Naive thymus-derived CD8-positive, alpha-beta T cell (primary cell): ENCODE data around the gene IGFL4. TPM values are rescaled to one million over a fixed set of nuclear protein-coding genes. Genes with fewer than 3 reads are reported as not detected.
A peak's percentile ranks its signal among the peaks of the same experiment; 100 is the strongest.

ENCODE experiments used
- ATAC-seq, 2 donors: fragments of 150-1000 bp; cut with Tn5 transposase in 1 of 2; sonication (Bioruptor Pico), chemical (Tn5 transposase) in 1 of 2; 1 replicate in 1 of 2; 2 replicates in 1 of 2; pipeline ENCODE4 v1.10.0; 2021; ENCODE audit warnings: mild to moderate bottlenecking in 2 of 2, moderate library complexity in 2 of 2
- POLR2A ChIA-PET: fragments of 350-600 bp; sonication (Branson Sonifier 250); formaldehyde crosslinking; loops from one replicate; lab custom pipeline; 2021; ENCODE audit warnings: antibody characterized with exemption; lab: Charles Lee
- DNase-seq, 10 donors: peaks; one replicate each; pipeline versions ENCODE4 v3.0.0 to v3.0.0-alpha.2; 2020 to 2022
- H3K27ac Mint-ChIP-seq, 10 donors: one replicate each; pipeline ENCODE4 v1.8.0; 2020 to 2022; ENCODE audit warnings: mild to moderate bottlenecking in 10 of 10, mixed read lengths in 10 of 10, moderate library complexity in 4 of 10, inconsistent platforms in 1 of 10
- H3K27me3 Mint-ChIP-seq, 5 donors: one replicate each; pipeline ENCODE4 v1.8.0; 2021 to 2022; ENCODE audit warnings: mixed read lengths in 5 of 5
- H3K36me3 Mint-ChIP-seq, 3 donors: one replicate each; pipeline ENCODE4 v1.8.0; 2020 to 2022; ENCODE audit warnings: mixed read lengths in 3 of 3, mild to moderate bottlenecking in 2 of 3, inconsistent platforms in 1 of 3
- H3K4me1 Mint-ChIP-seq, 4 donors: one replicate each; pipeline ENCODE4 v1.8.0; 2021 to 2022; ENCODE audit warnings: mixed read lengths in 4 of 4
- H3K4me3 Mint-ChIP-seq, 10 donors: one replicate each; pipeline ENCODE4 v1.8.0; 2020 to 2022; ENCODE audit warnings: mild to moderate bottlenecking in 10 of 10, mixed read lengths in 10 of 10, moderate library complexity in 6 of 10, inconsistent platforms in 1 of 10
- H3K9me3 Mint-ChIP-seq, 9 donors: one replicate each; pipeline ENCODE4 v1.8.0; 2020 to 2022; ENCODE audit warnings: mixed read lengths in 9 of 9, mild to moderate bottlenecking in 3 of 9, inconsistent platforms in 1 of 9, moderate library complexity in 1 of 9
- polyA plus RNA-seq, 3 donors: library from polyadenylated mRNA; unstranded; fragments of 300-500 nt; fragmentation: Illumina TruSeq; gene quantifications; one replicate each; pipeline ENCODE4 v1.2.3, GENCODE V29; 2021
- total RNA-seq, 8 experiments: library from RNA in 2 of 8; stranded (reverse) in 2 of 8; gene quantifications; one replicate each; pipeline ENCODE4 v1.2.3 and lab custom pipeline; 2021 to 2026

The IGFL4 gene
- total and polyA plus RNA-seq, 5 experiments from 2014 or later = not detected

GRCh38 chr19:46016426-46017094 is 24.2 kb downstream of the IGFL4 start:
- Mint-ChIP-seq H3K9me3 (no peaks in the 10 kb centered on the region), H3K36me3 (peaks cover 0 to 10% (median 0%) of the 10 kb centered on the region in 3 donors), H3K4me3 (peak overlapping the region; percentile 81 to 93 (median 90)), H3K4me1 (peaks cover 8 to 27% (median 18%) of the 10 kb centered on the region in 4 donors), H3K27ac (peak overlapping the region in 4 of 10 donors; percentile 34 to 81 (median 51)), H3K27me3 (peaks cover 5 to 12% (median 9%) of the 10 kb centered on the region in 5 donors)
- DNase-seq (peak; percentile 68 to 85 (median 78)), ATAC-seq (peak; percentile 66 to 73)
- POLR2A ChIA-PET = no interaction called here

- Mint-ChIP-seq H3K27me3 (peaks cover 5 to 12% (median 9%) of the 10 kb centered on the region in 5 donors), H3K36me3 (peaks cover 0 to 16% (median 0%) of the 10 kb centered on the region in 3 donors), H3K27ac (peak overlapping the region in 5 of 10 donors; percentile 34 to 87 (median 48)), H3K4me3 (peak overlapping the region; percentile 81 to 93 (median 90)), H3K4me1 (peaks cover 8 to 27% (median 18%) of the 10 kb centered on the region in 4 donors), H3K9me3 (no peaks in the 10 kb centered on the region)
- POLR2A ChIA-PET = interaction anchor here (0.6 kb wide), 1 partner anchor 247 kb away, joined by 4 read pairs; the partner anchor contains the start of gene SIX5
- peak in 9 of 10 donors; percentile 27 to 71 (median 41) for DNase-seq
- peak; percentile 58 to 63 for ATAC-seq
Observed at GRCh38 chr19:46015687-46016425, 24.9 kb downstream of the IGFL4 start.

- Mint-ChIP-seq H3K4me3 (peak overlapping the region; percentile 62 to 93 (median 82)), H3K27ac (peak overlapping the region in 1 of 10 donors; percentile 87), H3K9me3 (no peaks in the 10 kb centered on the region), H3K27me3 (peaks cover 5 to 12% (median 9%) of the 10 kb centered on the region in 5 donors), H3K36me3 (peaks cover 0 to 22% (median 2%) of the 10 kb centered on the region in 3 donors), H3K4me1 (peaks cover 8 to 29% (median 18%) of the 10 kb centered on the region in 4 donors)
- POLR2A ChIA-PET = interaction anchor here (0.6 kb wide), 1 partner anchor 246 kb away, joined by 4 read pairs; the partner anchor contains the start of gene SIX5
- DNase-seq = peak; percentile 43 to 81 (median 58)
- ATAC-seq = peak; percentile 53 to 71
Observed at GRCh38 chr19:46014941-46015686, 25.7 kb downstream of the IGFL4 start.

GRCh38 chr19:46014534-46014933 is 26.3 kb downstream of the IGFL4 start:
- Mint-ChIP-seq H3K4me1 (peaks cover 11 to 34% (median 19%) of the 10 kb centered on the region in 4 donors), H3K36me3 (peaks cover 0 to 28% (median 3%) of the 10 kb centered on the region in 3 donors), H3K27ac (peak overlapping the region in 2 of 10 donors; percentile 17 to 25), H3K27me3 (peaks cover 5 to 12% (median 9%) of the 10 kb centered on the region in 5 donors), H3K4me3 (peak overlapping the region; percentile 34 to 93 (median 74)), H3K9me3 (no peaks in the 10 kb centered on the region)
- DNase-seq = no peak
- no peak for ATAC-seq
- POLR2A ChIA-PET = no interaction called here

GRCh38 chr19:46009530-46010510 is 31.0 kb downstream of the IGFL4 start:
- peaks cover 4 to 53% (median 10%) of the 10 kb centered on the region in 3 donors for H3K36me3 Mint-ChIP-seq
- peaks cover 5 to 20% (median 10%) of the 10 kb centered on the region in 4 donors for H3K4me1 Mint-ChIP-seq
- no peak overlapping the region for H3K4me3 Mint-ChIP-seq
- peak; percentile 59 to 73 for ATAC-seq
- POLR2A ChIA-PET = no interaction called here
- H3K27ac Mint-ChIP-seq = peak overlapping the region in 1 of 10 donors; percentile 61
- no peaks in the 10 kb centered on the region for H3K9me3 Mint-ChIP-seq
- peaks cover 5 to 7% (median 5%) of the 10 kb centered on the region in 5 donors for H3K27me3 Mint-ChIP-seq
- peak; percentile 29 to 80 (median 59) for DNase-seq

- Mint-ChIP-seq H3K27ac (no peak overlapping the region), H3K9me3 (no peaks in the 10 kb centered on the region), H3K4me3 (no peak overlapping the region), H3K36me3 (peaks cover 4 to 57% (median 12%) of the 10 kb centered on the region in 3 donors), H3K27me3 (no peaks in the 10 kb centered on the region), H3K4me1 (peaks cover 2 to 14% (median 8%) of the 10 kb centered on the region in 4 donors)
- ATAC-seq (no peak), DNase-seq (no peak)
- POLR2A ChIA-PET = no interaction called here
Observed at GRCh38 chr19:46006411-46006810, 34.4 kb downstream of the IGFL4 start.

- H3K4me1 Mint-ChIP-seq = peaks cover 29 to 32% (median 29%) of the 10 kb centered on the region in 4 donors
- H3K4me3 Mint-ChIP-seq = no peak overlapping the region
- no peak overlapping the region for H3K27ac Mint-ChIP-seq
- POLR2A ChIA-PET = no interaction called here
- DNase-seq (no peak), ATAC-seq (no peak)
- H3K9me3 Mint-ChIP-seq = no peaks in the 10 kb centered on the region
- peaks cover 4 to 39% (median 9%) of the 10 kb centered on the region in 3 donors for H3K36me3 Mint-ChIP-seq
- peaks cover 0 to 2% (median 0%) of the 10 kb centered on the region in 5 donors for H3K27me3 Mint-ChIP-seq
Observed at GRCh38 chr19:46002678-46003275, 38.0 kb downstream of the IGFL4 start.

GRCh38 chr19:46000491-46001246 is 40.1 kb downstream of the IGFL4 start:
- peak overlapping the region in 7 of 10 donors; percentile 27 to 91 (median 73) for H3K27ac Mint-ChIP-seq
- peaks cover 0 to 2% (median 0%) of the 10 kb centered on the region in 5 donors for H3K27me3 Mint-ChIP-seq
- H3K36me3 Mint-ChIP-seq = peaks cover 4 to 32% (median 8%) of the 10 kb centered on the region in 3 donors
- peak overlapping the region; percentile 75 to 95 (median 82) for H3K4me3 Mint-ChIP-seq
- POLR2A ChIA-PET = no interaction called here
- peak; percentile 51 to 86 (median 72) for DNase-seq
- ATAC-seq = peak; percentile 99
- H3K4me1 Mint-ChIP-seq = peaks cover 29 to 39% (median 35%) of the 10 kb centered on the region in 4 donors
- H3K9me3 Mint-ChIP-seq = no peaks in the 10 kb centered on the region

- Mint-ChIP-seq H3K36me3 (peaks cover 0 to 24% (median 8%) of the 10 kb centered on the region in 3 donors), H3K27ac (peak overlapping the region in 9 of 10 donors; percentile 10 to 74 (median 59)), H3K27me3 (peaks cover 0 to 2% (median 0%) of the 10 kb centered on the region in 5 donors), H3K4me3 (peak overlapping the region in 9 of 10 donors; percentile 3 to 80 (median 67)), H3K9me3 (no peaks in the 10 kb centered on the region), H3K4me1 (peaks cover 29 to 39% (median 35%) of the 10 kb centered on the region in 4 donors)
- ATAC-seq = no peak
- POLR2A ChIA-PET = no interaction called here
- DNase-seq = no peak
Observed at GRCh38 chr19:45999653-46000121, 41.1 kb downstream of the IGFL4 start.

- no peak for DNase-seq
- Mint-ChIP-seq H3K4me3 (peak overlapping the region in 6 of 10 donors; percentile 14 to 80 (median 46)), H3K4me1 (peaks cover 29 to 39% (median 35%) of the 10 kb centered on the region in 4 donors)
Observed at GRCh38 chr19:45998834-45999233, 42.0 kb downstream of the IGFL4 start.

More at GRCh38 chr19:45998834-45999233, 42.0 kb downstream of the IGFL4 start:
- no peak for ATAC-seq
- Mint-ChIP-seq H3K27ac (peak overlapping the region in 6 of 10 donors; percentile 6 to 63 (median 39)), H3K36me3 (peaks cover 0 to 20% (median 6%) of the 10 kb centered on the region in 3 donors), H3K27me3 (peaks cover 0 to 2% (median 0%) of the 10 kb centered on the region in 5 donors), H3K9me3 (no peaks in the 10 kb centered on the region)
- POLR2A ChIA-PET = no interaction called here
